Psoas muscle (tissue), 8 donors: Measurements from ENCODE around the gene STAT1. TPM values are rescaled to one million over a fixed set of nuclear protein-coding genes. Genes with fewer than 3 reads are reported as not detected.

Source experiments
- ATAC-seq, 4 donors: fragments of 200-7000 bp; cut with Tn5 transposase; one replicate each; pipeline ENCODE4 v1.9.1; 2020; ENCODE audit warnings: moderate library complexity in 3 of 4, mild to moderate bottlenecking in 2 of 4
- DNase-seq, 2 donors: peaks; one replicate each; pipeline ENCODE4 v3.0.0-alpha.2; 2020
- H3K27ac ChIP-seq: fragments of 200-600 bp; one replicate; pipeline ENCODE4 v1.8.0; 2022
- H3K27me3 ChIP-seq, 3 donors: fragments of 200-600 bp in 1 of 3; one replicate each; pipeline versions ENCODE4 v1.6.1 to v1.8.0; 2013 to 2022; ENCODE audit warnings: low read length in 2 of 3, mild to moderate bottlenecking in 2 of 3, moderate library complexity in 1 of 3; ENCODE audit not compliant: insufficient read depth in 3 of 3
- H3K36me3 ChIP-seq, 2 donors: fragments of 200-600 bp in 1 of 2; one replicate each; pipeline versions ENCODE4 v1.6.1 to v1.8.0; 2013 to 2022; ENCODE audit warnings: low read depth in 1 of 2, mild to moderate bottlenecking in 1 of 2, moderate library complexity in 1 of 2; ENCODE audit not compliant: insufficient read depth in 1 of 2
- H3K4me1 ChIP-seq: fragments of 200-600 bp; one replicate; pipeline ENCODE4 v1.8.0; 2022
- H3K4me3 ChIP-seq: fragments of 200-600 bp; one replicate; pipeline ENCODE4 v1.8.0; 2022; ENCODE audit warnings: mild to moderate bottlenecking
- H3K9me3 ChIP-seq: fragments of 200-600 bp; one replicate; pipeline ENCODE4 v1.8.0; 2022
- CTCF ChIP-seq: fragments of 200-600 bp; IDR thresholded peaks from one replicate; pipeline ENCODE4 v1.8.0; 2022; ENCODE audit warnings: antibody characterized with exemption
- WGBS, 3 donors: extraction: QIAGEN DNeasy Blood & Tissue Kit; methylation state at CpG; one replicate each; pipeline versions ENCODE4 v1.1.6 to v1.1.7; 2013; 5-methylcytosine and 5-hydroxymethylcytosine counted together
- intact Hi-C, 2 donors: fragments of 100-400 bp; cut with DNase I; formaldehyde crosslinking; loops; one replicate each; pipeline versions ENCODE4 v1.11.0 to v1.14.2; 2022
- polyA plus RNA-seq, 3 donors: library from polyadenylated mRNA; stranded (reverse); fragments of 200-250 nt; gene quantifications; one replicate each; pipeline ENCODE4 v1.2.3, GENCODE V29; 2013
- total RNA-seq, 4 donors: library from RNA; stranded (reverse); fragmentation: NEBNext Ultra II Directional in 2 of 4; extraction: Animal tissue kit (Norgen Biotek cat#: 25700) in 2 of 4; gene quantifications; one replicate each; pipeline versions ENCODE4 v1.2.1 to v1.2.4, GENCODE V29; 2021 to 2023
- donor health status: healthy with polysubstance abuse.
- donor health status: DM: no; HTN: no; CAD: no; lungs with moderate emphysema.
- donor health status: Bipolar disorder and iron deficiency.
- donor health status: healthy.
- donor health status: DM: yes; HTN: yes; CAD: no.
- donor health status: DM: no; HTN: no; CAD: no.
- donor health status: DM: no; HTN: no; CAD: no.
- donor health status: DM: yes; HTN: yes; CAD: no.

The STAT1 gene
- total and polyA plus RNA-seq, 7 donors = 14.2 to 49.0 (median 33.2) TPM

- no peaks in the 10 kb centered on the region for H3K4me1 ChIP-seq
- no peaks in the 10 kb centered on the region for H3K9me3 ChIP-seq
- no peak overlapping the region for H3K4me3 ChIP-seq
- TF ChIP-seq CTCF = no peak
- H3K36me3 ChIP-seq = peaks cover 20 to 100% of the 10 kb centered on the region in 2 donors
- intact Hi-C loops = loop anchor here in 1 of 2 donors (5.0 kb wide), 1 partner anchor 63 kb away; no protein-coding TSS in a partner anchor
- WGBS, 3 donors = 41 to 49% (median 42%) methylated on average over 6 of the region's 6 CpGs
- no peak overlapping the region for H3K27ac ChIP-seq
- DNase-seq (no peak), ATAC-seq (peak in 2 of 4 donors; percentile 28 to 46)
- H3K27me3 ChIP-seq = no peaks in the 10 kb centered on the region
Observed at GRCh38 chr2:190990132-190990531, 23.8 kb downstream of the STAT1 start.

- DNase-seq = no peak
- TF ChIP-seq CTCF = no peak
- ATAC-seq = no peak
- no peaks in the 10 kb centered on the region for H3K27me3 ChIP-seq
- intact Hi-C loops = no loop called here
- 87 to 96% (median 95%) methylated on average over 3 of the region's 3 CpGs for WGBS, 3 donors
- H3K27ac ChIP-seq = no peak overlapping the region
- no peaks in the 10 kb centered on the region for H3K9me3 ChIP-seq
- no peak overlapping the region for H3K4me3 ChIP-seq
- H3K4me1 ChIP-seq = no peaks in the 10 kb centered on the region
- peaks cover 22 to 100% of the 10 kb centered on the region in 2 donors for H3K36me3 ChIP-seq
Observed at GRCh38 chr2:190988910-190989309, 25.1 kb downstream of the STAT1 start.

GRCh38 chr2:190987938-190988337 is 26.0 kb downstream of the STAT1 start:
- no peak overlapping the region for H3K4me3 ChIP-seq
- 93 to 96% (median 94%) methylated on average over 5 of the region's 5 CpGs for WGBS, 3 donors
- ATAC-seq = no peak
- no peaks in the 10 kb centered on the region for H3K27me3 ChIP-seq
- DNase-seq = no peak
- H3K9me3 ChIP-seq = no peaks in the 10 kb centered on the region
- intact Hi-C loops = no loop called here
- no peaks in the 10 kb centered on the region for H3K4me1 ChIP-seq
- H3K36me3 ChIP-seq = peaks cover 23 to 100% of the 10 kb centered on the region in 2 donors
- TF ChIP-seq CTCF = no peak
- H3K27ac ChIP-seq = no peak overlapping the region

- TF ChIP-seq CTCF = no peak
- Histone ChIP-seq H3K9me3 (no peaks in the 10 kb centered on the region), H3K27ac (no peak overlapping the region), H3K4me1 (no peaks in the 10 kb centered on the region), H3K4me3 (no peak overlapping the region), H3K36me3 (peaks cover 28 to 100% of the 10 kb centered on the region in 2 donors), H3K27me3 (no peaks in the 10 kb centered on the region)
- WGBS, 3 donors = 96 to 99% (median 96%) methylated on average over 1 of the region's 1 CpG
- ATAC-seq = no peak
- no peak for DNase-seq
- intact Hi-C loops = no loop called here
Observed at GRCh38 chr2:190987116-190987515, 26.9 kb downstream of the STAT1 start.
